H1 (cell line): ENCODE measurements around the gene NCOA1. TPM values are rescaled to one million over a fixed set of nuclear protein-coding genes. Genes with fewer than 3 reads are reported as not detected.
A peak's percentile ranks its signal among the peaks of the same experiment; 100 is the strongest.
"Not testable (repeated sequence)": the region's sequence is repeated elsewhere in the genome, so short reads cannot be mapped to it uniquely, and the experiment has no call there.

Experiments used
- CTCF ChIA-PET: fragments of 300-600 bp; sonication (Branson Sonifier 250); formaldehyde crosslinking; loops from one replicate; lab custom pipeline; 2021; ENCODE audit not compliant: partially characterized antibody; lab: Charles Lee
- POLR2A ChIA-PET: fragments of 300-600 bp; sonication (Branson Sonifier 250); formaldehyde crosslinking; loops from one replicate; lab custom pipeline; 2021; ENCODE audit warnings: inconsistent platforms; ENCODE audit not compliant: partially characterized antibody; lab: Charles Lee
- DNase-seq, 2 experiments: peaks; one replicate each; pipeline versions ENCODE4 v3.0.0 to v3.0.0-alpha.2; 2010 to 2022; ENCODE audit warnings: low spot score in 2 of 2, low read depth in 1 of 2, mixed read lengths in 1 of 2
- FAIRE-seq: peaks from 2 replicates; lab custom pipeline; 2011; peaks lifted over from hg19 to GRCh38; lab: Jason Lieb, UNC
- H2AFZ ChIP-seq: 2 replicates; pipeline ENCODE4 v1.8.1; 2012; ENCODE audit warnings: low read length, inconsistent platforms
- H2AK5ac ChIP-seq: 2 replicates; pipeline ENCODE4 v1.6.1; 2013; ENCODE audit warnings: low read depth, low read length
- H2BK120ac ChIP-seq: replicated peaks from 2 replicates; pipeline ENCODE3; 2013; ENCODE audit warnings: low read depth, low read length, inconsistent platforms
- H2BK12ac ChIP-seq: 2 replicates; pipeline ENCODE4 v1.6.1; 2013; ENCODE audit warnings: low read depth, low read length
- H2BK15ac ChIP-seq: 2 replicates; pipeline ENCODE4 v1.6.1; 2013; ENCODE audit warnings: low read length
- H2BK20ac ChIP-seq: 2 replicates; pipeline ENCODE4 v1.6.1; 2013; ENCODE audit warnings: low read length
- H2BK5ac ChIP-seq: 2 replicates; pipeline ENCODE4 v1.6.1; 2013; ENCODE audit warnings: low read depth, low read length
- H3K14ac ChIP-seq: 2 replicates; pipeline ENCODE4 v1.6.1; 2013; ENCODE audit warnings: inconsistent platforms; ENCODE audit not compliant: insufficient read length
- H3K18ac ChIP-seq: 2 replicates; pipeline ENCODE4 v1.6.1; 2013; ENCODE audit warnings: low read length; ENCODE audit errors: extremely low read depth
- H3K23ac ChIP-seq: 2 replicates; pipeline ENCODE4 v1.6.1; 2013; ENCODE audit warnings: inconsistent platforms; ENCODE audit not compliant: insufficient read length
- H3K23me2 ChIP-seq: 2 replicates; pipeline ENCODE4 v1.6.1; 2013; ENCODE audit warnings: low read depth, low read length
- H3K27ac ChIP-seq: 2 replicates; pipeline ENCODE4 v1.6.1; 2011; ENCODE audit warnings: low read depth, low read length, inconsistent platforms
- H3K27me3 ChIP-seq, 4 experiments: replicated peaks in 1 of 4; 1 replicate in 1 of 4; 2 replicates in 3 of 4; pipeline versions ENCODE4 v1.6.1 to v1.8.1; 2011 to 2013; ENCODE audit warnings: low read length in 3 of 4, mild to moderate bottlenecking in 3 of 4, inconsistent platforms in 2 of 4, mixed read lengths in 2 of 4, moderate library complexity in 1 of 4; ENCODE audit not compliant: control insufficient read depth in 3 of 4, insufficient read depth in 3 of 4; ENCODE audit errors: extremely low read depth in 1 of 4
- H3K36me3 ChIP-seq, 4 experiments: 2 replicates each; pipeline versions ENCODE4 v1.6.1 to v1.8.1; 2011 to 2013; ENCODE audit warnings: mild to moderate bottlenecking in 4 of 4, low read length in 3 of 4, moderate library complexity in 2 of 4, control low read depth in 1 of 4, inconsistent platforms in 1 of 4; ENCODE audit not compliant: insufficient read depth in 4 of 4, control insufficient read depth in 2 of 4
- H3K4ac ChIP-seq: replicated peaks from 2 replicates; pipeline ENCODE3; 2013; ENCODE audit warnings: low read length, low read depth, mixed read lengths, inconsistent platforms; ENCODE audit not compliant: insufficient read length
- H3K4me1 ChIP-seq, 4 experiments: replicated peaks in 1 of 4; 1 replicate in 1 of 4; 2 replicates in 3 of 4; pipeline versions ENCODE4 v1.6.1 to v1.8.1; 2011 to 2013; ENCODE audit warnings: low read length in 3 of 4, inconsistent platforms in 2 of 4, mixed read lengths in 1 of 4; ENCODE audit not compliant: insufficient read depth in 4 of 4, control insufficient read depth in 3 of 4
- H3K4me2 ChIP-seq, 2 experiments: 2 replicates each; pipeline versions ENCODE4 v1.6.1 to v1.8.1; 2011 to 2013; ENCODE audit warnings: low read depth in 2 of 2, low read length in 2 of 2, control low read depth in 1 of 2, inconsistent platforms in 1 of 2, mild to moderate bottlenecking in 1 of 2; ENCODE audit not compliant: insufficient read depth in 1 of 2
- H3K4me3 ChIP-seq, 4 experiments: fragments of 200-600, 300-600 bp in 1 of 4; sonication (generic), shearing (Covaris generic), sonication (Bioruptor Twin) in 1 of 4; 2 replicates each; pipeline versions ENCODE4 v1.5.1 to v1.8.1; 2011 to 2016; ENCODE audit warnings: low read length in 4 of 4, low read depth in 3 of 4, control low read depth in 2 of 4, inconsistent platforms in 2 of 4, mild to moderate bottlenecking in 2 of 4, mixed read lengths in 1 of 4, moderate library complexity in 1 of 4; ENCODE audit not compliant: insufficient read depth in 2 of 4; ENCODE audit errors: extremely low read depth in 1 of 4
- H3K56ac ChIP-seq: replicated peaks from 2 replicates; pipeline ENCODE3; 2013; ENCODE audit warnings: low read depth, mild to moderate bottlenecking, mixed read lengths, low read length, inconsistent platforms; ENCODE audit not compliant: insufficient read length
- H3K79me1 ChIP-seq: 2 replicates; pipeline ENCODE4 v1.6.1; 2013; ENCODE audit warnings: low read depth, low read length, control low read depth
- H3K79me2 ChIP-seq, 2 experiments: 2 replicates each; pipeline versions ENCODE4 v1.6.1 to v1.8.1; 2012 to 2013; ENCODE audit warnings: low read length in 2 of 2, mild to moderate bottlenecking in 2 of 2, inconsistent platforms in 1 of 2; ENCODE audit not compliant: insufficient read depth in 2 of 2, control insufficient read depth in 1 of 2
- H3K9ac ChIP-seq, 4 experiments: replicated peaks in 1 of 4; 1 replicate in 1 of 4; 2 replicates in 3 of 4; pipeline versions ENCODE4 v1.6.1 to v1.8.1; 2011 to 2013; ENCODE audit warnings: low read depth in 3 of 4, low read length in 3 of 4, control low read depth in 2 of 4, mild to moderate bottlenecking in 2 of 4, moderate library complexity in 2 of 4, inconsistent platforms in 1 of 4; ENCODE audit errors: extremely low read depth in 1 of 4
- H3K9me3 ChIP-seq, 2 experiments: 2 replicates each; pipeline versions ENCODE4 v1.6.1 to v1.8.1; 2012 to 2013; ENCODE audit warnings: mild to moderate bottlenecking in 2 of 2, moderate library complexity in 2 of 2, control low read depth in 1 of 2, inconsistent platforms in 1 of 2, low read depth in 1 of 2, low read length in 1 of 2, mixed read lengths in 1 of 2; ENCODE audit not compliant: insufficient read depth in 2 of 2
- H4K20me1 ChIP-seq, 2 experiments: replicated peaks in 1 of 2; 2 replicates each; pipeline versions ENCODE3 to v1.8.1; 2011 to 2013; ENCODE audit warnings: inconsistent platforms in 2 of 2, low read length in 2 of 2, mild to moderate bottlenecking in 1 of 2; ENCODE audit not compliant: insufficient read depth in 2 of 2, control insufficient read depth in 1 of 2
- H4K5ac ChIP-seq: 2 replicates; pipeline ENCODE4 v1.6.1; 2013; ENCODE audit warnings: low read length, low read depth, mixed read lengths, inconsistent platforms; ENCODE audit not compliant: insufficient read length
- H4K8ac ChIP-seq: 2 replicates; pipeline ENCODE4 v1.8.0; 2013; ENCODE audit warnings: mild to moderate bottlenecking, moderate library complexity, low read length, inconsistent platforms; ENCODE audit not compliant: insufficient read depth; ENCODE audit errors: extremely low read depth
- H4K91ac ChIP-seq: replicated peaks from 2 replicates; pipeline ENCODE3; 2013; ENCODE audit warnings: low read length, mixed read lengths, inconsistent platforms; ENCODE audit not compliant: insufficient read length
- BACH1 ChIP-seq: IDR thresholded peaks from 2 replicates; pipeline ENCODE4 v1.6.1; 2012; ENCODE audit warnings: low read length, improper control_type of control experiment
- WGBS, 2 experiments: shearing (Covaris generic) in 1 of 2; methylation state at CpG; one replicate each; pipeline versions ENCODE4 v1.1.6 to v1.1.7; 2013 to 2015; ENCODE audit warnings: low lambda C conversion rate in 2 of 2, mixed read lengths in 2 of 2, inconsistent platforms in 1 of 2, low coverage in 1 of 2, missing lambda C conversion rate in 1 of 2; ENCODE audit not compliant: insufficient replicate concordance in 2 of 2, insufficient coverage in 1 of 2, insufficient read length in 1 of 2; ENCODE audit errors: extremely low coverage in 1 of 2, missing lambda C conversion rate in 1 of 2; 5-methylcytosine and 5-hydroxymethylcytosine counted together
- polyA plus RNA-seq, 7 experiments: library from polyadenylated mRNA; depleted of rRNA in 3 of 7; stranded (reverse) in 5 of 7; unstranded in 2 of 7; fragments of >200 nt in 5 of 7; fragments of 200-250 nt in 2 of 7; gene quantifications; 1 replicate in 5 of 7; 2 replicates in 1 of 7; 4 replicates in 1 of 7; pipeline versions ENCODE4 v1.2.1 to v1.2.3, GENCODE V29; 2011 to 2013; ENCODE audit warnings: missing spikeins in 2 of 7, mixed read lengths in 2 of 7
- total RNA-seq: library from RNA; stranded (reverse); fragmentation: NEBNext Ultra II Directional; extraction: Animal tissue kit (Norgen Biotek cat#: 25700); gene quantifications from 2 replicates; pipeline ENCODE4 v1.2.1, GENCODE V29; 2021

NCOA1 gene
- total and polyA plus RNA-seq, 2 of the 8 experiments (the other 6 are each of a cell fraction or from before 2014, with no cell fraction given): 12.8 to 17.9 TPM

GRCh38 chr2:24805811-24806660 is 315.0 kb downstream of the NCOA1 start:
- not testable (repeated sequence) for H2BK15ac ChIP-seq, H4K5ac ChIP-seq, H3K79me1 ChIP-seq, H4K20me1 ChIP-seq, H3K18ac ChIP-seq, H2BK120ac ChIP-seq, H2BK12ac ChIP-seq, H2AK5ac ChIP-seq, H3K14ac ChIP-seq, H3K27me3 ChIP-seq, H3K56ac ChIP-seq, H3K23ac ChIP-seq, H4K8ac ChIP-seq, H4K91ac ChIP-seq, H3K4ac ChIP-seq, H3K4me3 ChIP-seq, H2AFZ ChIP-seq, H3K4me2 ChIP-seq, H3K4me1 ChIP-seq, H3K9ac ChIP-seq, H2BK5ac ChIP-seq, H3K23me2 ChIP-seq, H3K27ac ChIP-seq, H2BK20ac ChIP-seq, FAIRE-seq
- peaks cover 0 to 27% (median 12%) of the 10 kb centered on the region in 4 experiments; a peak in 5 of 8 replicates for H3K36me3 ChIP-seq
- peak in 1 of 2 experiments; percentile 49 for DNase-seq
- ChIA-PET CTCF (interaction anchor here (0.6 to 1.6 kb wide), 6 partner anchors 9 to 237 kb away, joined by 3 to 4 read pairs (median 3); no protein-coding TSS in a partner anchor), POLR2A (interaction anchor here (1.0 to 2.2 kb wide), 2 partner anchors 10 to 13 kb away, joined by 3 to 7 read pairs; partner anchors contain the start of genes CENPO and PTRHD1)
- peak; percentile 58; the same call in 1 of the 2 replicates for TF ChIP-seq BACH1
- H3K9me3 ChIP-seq: peaks cover 14 to 16% of the 10 kb centered on the region in 2 experiments
- WGBS, 2 experiments: 89% methylated on average over 25 of the region's 25 CpGs; no CpG with 5 or more reads in 1 of the 2 experiments
- peaks cover 4 to 57% of the 10 kb centered on the region in 2 experiments; a peak in 3 of 4 replicates for H3K79me2 ChIP-seq
